Measurements from ENCODE around the gene EXOC6B.

Gene EXOC6B

GRCh38 chr2:72150861-72151356 is 674.9 kb downstream of the EXOC6B start:
- Mint-ChIP-seq H3K4me1 (peaks cover 33% of the 10 kb centered on the region), H3K27me3 (ENCODE audit: low read depth) (peaks cover 90% of the 10 kb centered on the region), H3K36me3 (ENCODE audit: low read depth) (no peaks in the 10 kb centered on the region), H3K4me3 (no peak overlapping the region), H3K27ac (no peak overlapping the region), H3K9me3 (peaks cover 4% of the 10 kb centered on the region)
- TF ChIP-seq CTCF (IDR thresholded peaks at IDR 0.05; ENCODE audit: unreplicated experiment in 3 of 3) = no peak

GRCh38 chr2:72150157-72150860 is 675.5 kb downstream of the EXOC6B start:
- Mint-ChIP-seq H3K27ac (no peak overlapping the region), H3K9me3 (peaks cover 4% of the 10 kb centered on the region), H3K36me3 (ENCODE audit: low read depth) (no peaks in the 10 kb centered on the region), H3K4me1 (peaks cover 39% of the 10 kb centered on the region), H3K4me3 (peak overlapping the region; percentile 79 to 82 (median 80)), H3K27me3 (ENCODE audit: low read depth) (peaks cover 90% of the 10 kb centered on the region)
- TF ChIP-seq CTCF (IDR thresholded peaks at IDR 0.05; ENCODE audit: unreplicated experiment in 3 of 3) = peak; percentile 76 to 88 (median 77)

GRCh38 chr2:72149556-72150156 is 676.2 kb downstream of the EXOC6B start:
- Mint-ChIP-seq H3K4me3 (peak overlapping the region; percentile 79 to 82 (median 80)), H3K27me3 (ENCODE audit: low read depth) (peaks cover 90% of the 10 kb centered on the region), H3K9me3 (peaks cover 4% of the 10 kb centered on the region), H3K36me3 (ENCODE audit: low read depth) (no peaks in the 10 kb centered on the region), H3K27ac (peak overlapping the region in 1 of 3 experiments; percentile 48), H3K4me1 (peaks cover 42% of the 10 kb centered on the region)
- TF ChIP-seq CTCF (IDR thresholded peaks at IDR 0.05; ENCODE audit: unreplicated experiment in 3 of 3) = no peak

- no peak for TF ChIP-seq CTCF (IDR thresholded peaks at IDR 0.05; ENCODE audit: unreplicated experiment in 3 of 3)
- Mint-ChIP-seq H3K27me3 (ENCODE audit: low read depth) (peaks cover 88% of the 10 kb centered on the region), H3K4me3 (peak overlapping the region; percentile 90 to 94 (median 91))
Observed at GRCh38 chr2:72148837-72149555, 676.8 kb downstream of the EXOC6B start.

GRCh38 chr2:72148003-72148836 is 677.6 kb downstream of the EXOC6B start:
- H3K4me1 Mint-ChIP-seq = peaks cover 52% of the 10 kb centered on the region
- H3K36me3 Mint-ChIP-seq (ENCODE audit: low read depth) = no peaks in the 10 kb centered on the region
- H3K27ac Mint-ChIP-seq = peak overlapping the region; percentile 54 to 70 (median 70)
- no peak for TF ChIP-seq CTCF (IDR thresholded peaks at IDR 0.05; ENCODE audit: unreplicated experiment in 3 of 3)
- H3K9me3 Mint-ChIP-seq = peaks cover 4% of the 10 kb centered on the region
- peak overlapping the region; percentile 90 to 94 (median 91) for H3K4me3 Mint-ChIP-seq
- peaks cover 93% of the 10 kb centered on the region for H3K27me3 Mint-ChIP-seq (ENCODE audit: low read depth)

More at GRCh38 chr2:72148837-72149555, 676.8 kb downstream of the EXOC6B start:
- peaks cover 4% of the 10 kb centered on the region for H3K9me3 Mint-ChIP-seq
- no peaks in the 10 kb centered on the region for H3K36me3 Mint-ChIP-seq (ENCODE audit: low read depth)
- H3K27ac Mint-ChIP-seq = peak overlapping the region; percentile 54 to 70 (median 59)
- peaks cover 46% of the 10 kb centered on the region for H3K4me1 Mint-ChIP-seq
